GM23338 (cell line): Measurements from ENCODE around the gene HOXD9.

ENCODE experiments used
- CTCF ChIP-seq, 2 experiments: fragments of 200-600 bp in 1 of 2; sonication (generic) in 1 of 2; conservative IDR thresholded peaks; 2 replicates each; pipeline versions ENCODE4 v1.5.1 to v1.6.1; 2016 to 2017; ENCODE audit warnings: antibody characterized with exemption in 2 of 2, low read depth in 2 of 2, mild to moderate bottlenecking in 2 of 2, moderate library complexity in 1 of 2
- ETS1 ChIP-seq: IDR thresholded peaks from 2 replicates; pipeline ENCODE4 v1.6.1; 2016; ENCODE audit warnings: antibody characterized with exemption
- EZH2phosphoT487 ChIP-seq: fragments of 200-600 bp; sonication (generic); IDR thresholded peaks from one replicate; pipeline ENCODE4 v1.8.1; 2018; ENCODE audit warnings: antibody characterized with exemption; ENCODE audit not compliant: unreplicated experiment

- TF ChIP-seq ETS1, result no peak
- TF ChIP-seq CTCF (conservative IDR thresholded peaks at IDR 0.05; ENCODE audit: low read depth in 2 of 2), result no peak
- no peak for TF ChIP-seq EZH2phosphoT487
Observed at GRCh38 chr2:176081376-176081836, 41.1 kb upstream of the HOXD9 start.
